ENCODE data around the gene DNAJC15. TPM values are rescaled to one million over a fixed set of nuclear protein-coding genes. Genes with fewer than 3 reads are reported as not detected.

Gene DNAJC15
- total RNA-seq, 1 donor from 2014 or later: 4.7 TPM

GRCh38 chr13:43110658-43111057, 87.3 kb downstream of the DNAJC15 start:
- Histone ChIP-seq H3K4me1 (no peaks in the 10 kb centered on the region), H3K4me3 (no peak overlapping the region), H3K27ac (no peak overlapping the region), H3K36me3 (no peaks in the 10 kb centered on the region), H3K9me3 (no peaks in the 10 kb centered on the region), H3K27me3 (no peaks in the 10 kb centered on the region)
- TF ChIP-seq POLR2A (IDR thresholded peaks at IDR 0.05) (no peak), POLR2AphosphoS5 (IDR thresholded peaks at IDR 0.05; ENCODE audit: insufficient read depth in 1 of 2, low read depth in 1 of 2) (no peak), CTCF (IDR thresholded peaks at IDR 0.05) (no peak)
- DNase-seq (ENCODE audit: extremely low spot score in 2 of 2): no peak
- intact Hi-C loops (cut with DNase I): no loop called here

- no peaks in the 10 kb centered on the region for H3K4me1 ChIP-seq
- DNase-seq (ENCODE audit: extremely low spot score in 2 of 2): no peak
- no peak overlapping the region for H3K4me3 ChIP-seq
- no peak overlapping the region for H3K27ac ChIP-seq
- intact Hi-C loops (cut with DNase I): no loop called here
- no peaks in the 10 kb centered on the region for H3K36me3 ChIP-seq
- no peaks in the 10 kb centered on the region for H3K9me3 ChIP-seq
- TF ChIP-seq CTCF (IDR thresholded peaks at IDR 0.05) (no peak), POLR2AphosphoS5 (IDR thresholded peaks at IDR 0.05; ENCODE audit: insufficient read depth in 1 of 2, low read depth in 1 of 2) (no peak), POLR2A (IDR thresholded peaks at IDR 0.05) (no peak)
- no peaks in the 10 kb centered on the region for H3K27me3 ChIP-seq
Observed at GRCh38 chr13:43111559-43112400, 88.4 kb downstream of the DNAJC15 start.

- H3K27me3 ChIP-seq: no peaks in the 10 kb centered on the region
- no peak overlapping the region for H3K4me3 ChIP-seq
- TF ChIP-seq POLR2AphosphoS5 (IDR thresholded peaks at IDR 0.05; ENCODE audit: insufficient read depth in 1 of 2, low read depth in 1 of 2): no peak
- no peak for TF ChIP-seq CTCF (IDR thresholded peaks at IDR 0.05)
- no peak for TF ChIP-seq POLR2A (IDR thresholded peaks at IDR 0.05)
- H3K4me1 ChIP-seq: no peaks in the 10 kb centered on the region
- no peak for DNase-seq (ENCODE audit: extremely low spot score in 2 of 2)
- H3K9me3 ChIP-seq: no peaks in the 10 kb centered on the region
- H3K36me3 ChIP-seq: no peaks in the 10 kb centered on the region
- intact Hi-C loops (cut with DNase I): no loop called here
- H3K27ac ChIP-seq: no peak overlapping the region
Observed at GRCh38 chr13:43113603-43114002, 90.2 kb downstream of the DNAJC15 start.

GRCh38 chr13:43114504-43114903, 91.1 kb downstream of the DNAJC15 start:
- H3K4me3 ChIP-seq: no peak overlapping the region
- no peaks in the 10 kb centered on the region for H3K9me3 ChIP-seq
- TF ChIP-seq POLR2A (IDR thresholded peaks at IDR 0.05): no peak
- no peak for TF ChIP-seq POLR2AphosphoS5 (IDR thresholded peaks at IDR 0.05; ENCODE audit: insufficient read depth in 1 of 2, low read depth in 1 of 2)
- no peak for TF ChIP-seq CTCF (IDR thresholded peaks at IDR 0.05)
- no peaks in the 10 kb centered on the region for H3K27me3 ChIP-seq
- no peaks in the 10 kb centered on the region for H3K36me3 ChIP-seq
- DNase-seq (ENCODE audit: extremely low spot score in 2 of 2): no peak
- H3K27ac ChIP-seq: no peak overlapping the region
- no peaks in the 10 kb centered on the region for H3K4me1 ChIP-seq
- intact Hi-C loops (cut with DNase I): no loop called here

- intact Hi-C loops (cut with DNase I): no loop called here
- TF ChIP-seq POLR2A (IDR thresholded peaks at IDR 0.05): no peak
- no peak for TF ChIP-seq CTCF (IDR thresholded peaks at IDR 0.05)
- no peak for TF ChIP-seq POLR2AphosphoS5 (IDR thresholded peaks at IDR 0.05; ENCODE audit: insufficient read depth in 1 of 2, low read depth in 1 of 2)
- DNase-seq (ENCODE audit: extremely low spot score in 2 of 2): no peak
- Histone ChIP-seq H3K27ac (no peak overlapping the region), H3K36me3 (no peaks in the 10 kb centered on the region), H3K4me1 (no peaks in the 10 kb centered on the region), H3K9me3 (no peaks in the 10 kb centered on the region), H3K27me3 (no peaks in the 10 kb centered on the region), H3K4me3 (no peak overlapping the region)
Observed at GRCh38 chr13:43115141-43115540, 91.8 kb downstream of the DNAJC15 start.
